ENCODE results near the gene CLECL1. TPM values are rescaled to one million over a fixed set of nuclear protein-coding genes. Genes with fewer than 3 reads are reported as not detected.

The CLECL1 gene
- total and polyA plus RNA-seq, 2 of the 8 experiments (the other 6 are each of a cell fraction or from before 2014, with no cell fraction given): not detected

DNA sequence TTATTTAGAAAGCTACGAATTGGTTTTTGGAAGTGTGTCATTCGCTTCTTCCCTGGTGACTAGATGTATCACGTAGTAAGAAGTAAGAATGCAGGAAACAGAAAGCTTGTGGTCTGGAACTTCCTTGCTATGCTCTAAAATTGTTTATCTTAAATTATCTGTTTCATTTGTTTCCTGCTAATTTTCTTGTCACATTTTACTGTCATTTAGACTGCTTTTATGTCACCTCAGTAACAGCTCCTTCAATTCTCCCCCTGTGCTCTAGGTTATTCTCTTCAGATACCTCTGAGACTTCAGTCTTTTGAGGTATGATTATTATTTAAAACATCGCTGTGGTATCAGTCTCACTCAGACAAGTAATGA lies 28.5 kb upstream of the CLECL1 start:
- H2BK5ac ChIP-seq (ENCODE audit: low read depth, low read length): no peak overlapping the region
- no peak overlapping the region for H2BK15ac ChIP-seq (ENCODE audit: low read length)
- H3K23me2 ChIP-seq (ENCODE audit: low read depth, low read length): no peaks in the 10 kb centered on the region
- ChIA-PET CTCF (ENCODE audit: partially characterized antibody) (interaction anchor here (1.0 to 3.8 kb wide), 6 partner anchors 9 to 36 kb away, joined by 3 to 21 read pairs (median 5); no protein-coding TSS in a partner anchor), POLR2A (ENCODE audit: partially characterized antibody) (interaction anchor here (0.5 kb wide), 1 partner anchor 16 kb away, joined by 3 read pairs; no protein-coding TSS in a partner anchor)
- 82% methylated on average over 4 of the region's 4 CpGs; no CpG with 5 or more reads in 1 of the 2 experiments for WGBS, 2 experiments (ENCODE audit: extremely low coverage in 1 of 2, insufficient coverage in 1 of 2, insufficient read length in 1 of 2, insufficient replicate concordance in 2 of 2, low coverage in 1 of 2, low lambda C conversion rate in 2 of 2, missing lambda C conversion rate in 1 of 2)
- H3K27ac ChIP-seq (ENCODE audit: low read depth, low read length): no peak overlapping the region
- no peak overlapping the region for H2AK5ac ChIP-seq (ENCODE audit: low read depth, low read length)
- no peak overlapping the region for H2AFZ ChIP-seq (ENCODE audit: low read length)
- no peak overlapping the region for H3K4ac ChIP-seq (replicated peaks; ENCODE audit: insufficient read length, low read depth, low read length)
- no peak overlapping the region for H3K23ac ChIP-seq (ENCODE audit: insufficient read length)
- H4K20me1 ChIP-seq (replicated peaks in 1 of 2; ENCODE audit: control insufficient read depth in 1 of 2, insufficient read depth in 2 of 2, low read length in 2 of 2): no peaks in the 10 kb centered on the region
- no peak for DNase-seq (ENCODE audit: low read depth in 1 of 2, low spot score in 2 of 2)
- H4K91ac ChIP-seq (replicated peaks; ENCODE audit: insufficient read length, low read length): no peak overlapping the region
- H3K56ac ChIP-seq (replicated peaks; ENCODE audit: insufficient read length, low read depth, low read length): no peak overlapping the region
- no peaks in the 10 kb centered on the region for H3K79me2 ChIP-seq (ENCODE audit: control insufficient read depth in 1 of 2, insufficient read depth in 2 of 2, low read length in 2 of 2)
- H3K18ac ChIP-seq (ENCODE audit: extremely low read depth, low read length): no peak overlapping the region
- peaks cover 0 to 4% (median 0%) of the 10 kb centered on the region in 4 experiments; a peak in 1 of 7 replicates for H3K4me1 ChIP-seq (replicated peaks in 1 of 4; ENCODE audit: control insufficient read depth in 3 of 4, insufficient read depth in 4 of 4, low read length in 3 of 4)
- no peak overlapping the region for H4K5ac ChIP-seq (ENCODE audit: insufficient read length, low read depth, low read length)
- no peak overlapping the region for H3K14ac ChIP-seq (ENCODE audit: insufficient read length)
- H3K4me2 ChIP-seq (ENCODE audit: insufficient read depth in 1 of 2, low read depth in 2 of 2, low read length in 2 of 2): no peak overlapping the region
- no peak overlapping the region for H4K8ac ChIP-seq (ENCODE audit: extremely low read depth, insufficient read depth, low read length)
- no peaks in the 10 kb centered on the region for H3K9me3 ChIP-seq (ENCODE audit: insufficient read depth in 2 of 2, low read depth in 1 of 2, low read length in 1 of 2)
- no peak overlapping the region for H3K4me3 ChIP-seq (ENCODE audit: extremely low read depth in 1 of 4, insufficient read depth in 2 of 4, low read depth in 3 of 4, low read length in 4 of 4)
- no peaks in the 10 kb centered on the region for H3K27me3 ChIP-seq (replicated peaks in 1 of 4; ENCODE audit: control insufficient read depth in 3 of 4, extremely low read depth in 1 of 4, insufficient read depth in 3 of 4, low read length in 3 of 4)
- H2BK120ac ChIP-seq (replicated peaks; ENCODE audit: low read depth, low read length): no peak overlapping the region
- no peak for FAIRE-seq
- no peak overlapping the region for H3K9ac ChIP-seq (replicated peaks in 1 of 4; ENCODE audit: extremely low read depth in 1 of 4, low read depth in 3 of 4, low read length in 3 of 4)
- no peaks in the 10 kb centered on the region for H3K79me1 ChIP-seq (ENCODE audit: low read depth, low read length)
- H2BK20ac ChIP-seq (ENCODE audit: low read length): no peak overlapping the region
- no peak overlapping the region for H2BK12ac ChIP-seq (ENCODE audit: low read depth, low read length)
- H3K36me3 ChIP-seq (ENCODE audit: control insufficient read depth in 2 of 4, insufficient read depth in 4 of 4, low read length in 3 of 4): no peaks in the 10 kb centered on the region
- TF ChIP-seq KDM5A (IDR thresholded peaks at IDR 0.05; ENCODE audit: low read length) (no peak), SUZ12 (IDR thresholded peaks at IDR 0.05; ENCODE audit: low read length) (no peak), RXRA (IDR thresholded peaks at IDR 0.05; ENCODE audit: insufficient read depth, low read depth, low read length) (no peak), ASH2L (IDR thresholded peaks at IDR 0.05; ENCODE audit: low read length) (no peak), ZNF274 (IDR thresholded peaks at IDR 0.05; ENCODE audit: borderline replicate concordance, extremely low read depth, low read length) (no peak), RAD21 (IDR thresholded peaks at IDR 0.05 in 1 of 2, conservative IDR thresholded peaks at IDR 0.05 in 1 of 2; ENCODE audit: low read depth in 2 of 2, low read length in 2 of 2) (no peak), TEAD4 (IDR thresholded peaks at IDR 0.05; ENCODE audit: low read depth, low read length) (no peak), SAP30 (IDR thresholded peaks at IDR 0.05; ENCODE audit: insufficient read depth, insufficient replicate concordance, low read length) (no peak), TBP (IDR thresholded peaks at IDR 0.05; ENCODE audit: low read depth, low read length) (no peak), BRCA1 (IDR thresholded peaks at IDR 0.05; ENCODE audit: low read depth, low read length) (no peak), SP1 (IDR thresholded peaks at IDR 0.05; ENCODE audit: low read depth, low read length) (no peak), JUN (IDR thresholded peaks at IDR 0.05; ENCODE audit: low read depth, low read length) (no peak)
